Mammary epithelial cell (primary cell): ENCODE results near the gene EGFL8.

Experiments
- EZH2 ChIP-seq: IDR thresholded peaks from 2 replicates; pipeline ENCODE4 v1.6.1; 2012; ENCODE audit warnings: low read length, inconsistent platforms, borderline replicate concordance
- TF ChIP-seq, protein P1 (sequence below), 2 donors: IDR thresholded peaks in 1 of 2; conservative IDR thresholded peaks in 1 of 2; 2 replicates each; pipeline ENCODE4 v1.5.1; 2011 to 2012; ENCODE audit warnings: inconsistent platforms in 2 of 2, low read length in 2 of 2, mild to moderate bottlenecking in 2 of 2, control low read depth in 1 of 2, low read depth in 1 of 2; ENCODE audit not compliant: insufficient read depth in 1 of 2; ENCODE audit errors: extremely low read depth in 1 of 2

DNA sequence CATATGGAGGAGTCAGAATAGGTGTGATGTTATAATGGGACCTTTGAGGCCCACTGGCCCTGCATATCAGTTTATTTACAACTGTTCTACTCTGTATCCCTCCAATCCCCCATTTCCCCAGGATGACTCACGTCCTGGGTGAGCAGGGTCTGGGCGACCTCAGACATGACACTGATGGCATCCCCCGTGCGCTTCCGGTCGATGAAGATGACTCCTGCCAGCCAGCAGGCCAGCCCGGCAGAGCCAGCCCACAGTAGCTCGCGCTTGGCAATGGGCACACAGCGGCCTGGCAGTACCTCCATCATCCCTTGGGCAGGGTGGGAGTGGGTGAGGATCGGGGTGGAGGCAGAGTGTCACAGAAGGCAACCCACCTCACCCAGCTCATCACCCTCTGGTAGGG, 5.9 kb downstream of the EGFL8 start:
- TF ChIP-seq, protein P1, sequence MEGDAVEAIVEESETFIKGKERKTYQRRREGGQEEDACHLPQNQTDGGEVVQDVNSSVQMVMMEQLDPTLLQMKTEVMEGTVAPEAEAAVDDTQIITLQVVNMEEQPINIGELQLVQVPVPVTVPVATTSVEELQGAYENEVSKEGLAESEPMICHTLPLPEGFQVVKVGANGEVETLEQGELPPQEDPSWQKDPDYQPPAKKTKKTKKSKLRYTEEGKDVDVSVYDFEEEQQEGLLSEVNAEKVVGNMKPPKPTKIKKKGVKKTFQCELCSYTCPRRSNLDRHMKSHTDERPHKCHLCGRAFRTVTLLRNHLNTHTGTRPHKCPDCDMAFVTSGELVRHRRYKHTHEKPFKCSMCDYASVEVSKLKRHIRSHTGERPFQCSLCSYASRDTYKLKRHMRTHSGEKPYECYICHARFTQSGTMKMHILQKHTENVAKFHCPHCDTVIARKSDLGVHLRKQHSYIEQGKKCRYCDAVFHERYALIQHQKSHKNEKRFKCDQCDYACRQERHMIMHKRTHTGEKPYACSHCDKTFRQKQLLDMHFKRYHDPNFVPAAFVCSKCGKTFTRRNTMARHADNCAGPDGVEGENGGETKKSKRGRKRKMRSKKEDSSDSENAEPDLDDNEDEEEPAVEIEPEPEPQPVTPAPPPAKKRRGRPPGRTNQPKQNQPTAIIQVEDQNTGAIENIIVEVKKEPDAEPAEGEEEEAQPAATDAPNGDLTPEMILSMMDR (conservative IDR thresholded peaks at IDR 0.05 in 1 of 2, IDR thresholded peaks at IDR 0.05 in 1 of 2; ENCODE audit: extremely low read depth in 1 of 2, insufficient read depth in 1 of 2, low read depth in 1 of 2, low read length in 2 of 2): no peak
- TF ChIP-seq EZH2: no peak
